ENCODE results near the gene MGAT2. TPM values are rescaled to one million over a fixed set of nuclear protein-coding genes. Genes with fewer than 3 reads are reported as not detected.
"Not testable (repeated sequence)": the region's sequence is repeated elsewhere in the genome, so short reads cannot be mapped to it uniquely, and the experiment has no call there.

MGAT2 gene
- polyA plus RNA-seq, 3 donors = 8.9 to 38.0 (median 36.3) TPM

- no CpG with 5 or more reads among the region's 6 CpGs for WGBS (ENCODE audit: insufficient coverage)
- Histone ChIP-seq H3K9ac (ENCODE audit: insufficient read depth, low read length, poor library complexity, severe bottlenecking) (no peak overlapping the region), H3K4me1 (ENCODE audit: control insufficient read depth in 1 of 2, insufficient read depth in 2 of 2, low read length in 2 of 2) (peaks cover 16 to 21% of the 10 kb centered on the region in 2 donors), H3K79me2 (ENCODE audit: insufficient read depth, low read length) (peaks cover 71% of the 10 kb centered on the region), H2AFZ (ENCODE audit: insufficient read depth, low read depth, low read length, poor library complexity, severe bottlenecking) (no peak overlapping the region), H3K4me3 (replicated peaks in 1 of 3; ENCODE audit: low read depth in 2 of 3, low read length in 3 of 3) (no peak overlapping the region), H4K20me1 (ENCODE audit: insufficient read depth, low read length) (peaks cover 60% of the 10 kb centered on the region), H3K27ac (ENCODE audit: low read depth in 1 of 2, low read length in 2 of 2) (no peak overlapping the region), H3K27me3 (ENCODE audit: control insufficient read depth in 2 of 2, insufficient read depth in 2 of 2, low read length in 2 of 2) (no peaks in the 10 kb centered on the region), H3K9me3 (replicated peaks in 1 of 2; ENCODE audit: control insufficient read depth in 1 of 2, insufficient read depth in 1 of 2, low read length in 2 of 2) (no peaks in the 10 kb centered on the region), H3K4me2 (replicated peaks; ENCODE audit: extremely low read depth, low read length, poor library complexity, severe bottlenecking) (no peak overlapping the region), H3K36me3 (replicated peaks in 1 of 2; ENCODE audit: control insufficient read depth in 1 of 2, insufficient read depth in 2 of 2, low read length in 2 of 2) (peaks cover 20 to 35% of the 10 kb centered on the region in 2 donors)
- TF ChIP-seq, protein P1, sequence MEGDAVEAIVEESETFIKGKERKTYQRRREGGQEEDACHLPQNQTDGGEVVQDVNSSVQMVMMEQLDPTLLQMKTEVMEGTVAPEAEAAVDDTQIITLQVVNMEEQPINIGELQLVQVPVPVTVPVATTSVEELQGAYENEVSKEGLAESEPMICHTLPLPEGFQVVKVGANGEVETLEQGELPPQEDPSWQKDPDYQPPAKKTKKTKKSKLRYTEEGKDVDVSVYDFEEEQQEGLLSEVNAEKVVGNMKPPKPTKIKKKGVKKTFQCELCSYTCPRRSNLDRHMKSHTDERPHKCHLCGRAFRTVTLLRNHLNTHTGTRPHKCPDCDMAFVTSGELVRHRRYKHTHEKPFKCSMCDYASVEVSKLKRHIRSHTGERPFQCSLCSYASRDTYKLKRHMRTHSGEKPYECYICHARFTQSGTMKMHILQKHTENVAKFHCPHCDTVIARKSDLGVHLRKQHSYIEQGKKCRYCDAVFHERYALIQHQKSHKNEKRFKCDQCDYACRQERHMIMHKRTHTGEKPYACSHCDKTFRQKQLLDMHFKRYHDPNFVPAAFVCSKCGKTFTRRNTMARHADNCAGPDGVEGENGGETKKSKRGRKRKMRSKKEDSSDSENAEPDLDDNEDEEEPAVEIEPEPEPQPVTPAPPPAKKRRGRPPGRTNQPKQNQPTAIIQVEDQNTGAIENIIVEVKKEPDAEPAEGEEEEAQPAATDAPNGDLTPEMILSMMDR (IDR thresholded peaks at IDR 0.05) = no peak
- no peak for DNase-seq
- Mint-ChIP-seq H3K4me1 (peaks cover 45% of the 10 kb centered on the region), H3K27me3 (ENCODE audit: low read depth in 3 of 3) (peaks cover 0 to 3% (median 0%) of the 10 kb centered on the region in 3 donors), H3K36me3 (peaks cover 29 to 41% of the 10 kb centered on the region in 2 donors), H3K9me3 (no peaks in the 10 kb centered on the region), H3K4me3 (no peak overlapping the region), H3K27ac (peak overlapping the region in 1 of 7 donors; percentile 69)
- intact Hi-C loops (cut with micrococcal nuclease) = loop anchor here in 1 of 2 donors (2.0 kb wide), 1 partner anchor 15 kb away; the partner anchor contains the start of gene LRR1
These were observed 37.0 kb upstream of the MGAT2 start for GRCh38 chr14:49583629-49584028.

GRCh38 chr14:49584058-49584457 lies 36.5 kb upstream of the MGAT2 start:
- Mint-ChIP-seq H3K9me3 (no peaks in the 10 kb centered on the region), H3K27me3 (ENCODE audit: low read depth in 3 of 3) (peaks cover 0 to 3% (median 2%) of the 10 kb centered on the region in 3 donors), H3K4me1 (peaks cover 45% of the 10 kb centered on the region), H3K27ac (peak overlapping the region in 3 of 7 donors; percentile 20 to 69 (median 54)), H3K4me3 (no peak overlapping the region), H3K36me3 (peaks cover 29 to 41% of the 10 kb centered on the region in 2 donors)
- H2AFZ ChIP-seq (ENCODE audit: insufficient read depth, low read depth, low read length, poor library complexity, severe bottlenecking) = no peak overlapping the region
- H3K36me3 ChIP-seq (replicated peaks in 1 of 2; ENCODE audit: control insufficient read depth in 1 of 2, insufficient read depth in 2 of 2, low read length in 2 of 2) = peaks cover 20 to 35% of the 10 kb centered on the region in 2 donors
- H3K27ac ChIP-seq (ENCODE audit: low read depth in 1 of 2, low read length in 2 of 2) = no peak overlapping the region
- no peak for DNase-seq
- no peak overlapping the region for H3K9ac ChIP-seq (ENCODE audit: insufficient read depth, low read length, poor library complexity, severe bottlenecking)
- H3K9me3 ChIP-seq (replicated peaks in 1 of 2; ENCODE audit: control insufficient read depth in 1 of 2, insufficient read depth in 1 of 2, low read length in 2 of 2) = no peaks in the 10 kb centered on the region
- H4K20me1 ChIP-seq (ENCODE audit: insufficient read depth, low read length) = peaks cover 56% of the 10 kb centered on the region
- WGBS (ENCODE audit: insufficient coverage) = 97% methylated on average over 6 of the region's 11 CpGs
- H3K4me3 ChIP-seq (replicated peaks in 1 of 3; ENCODE audit: low read depth in 2 of 3, low read length in 3 of 3) = no peak overlapping the region
- peaks cover 68% of the 10 kb centered on the region for H3K79me2 ChIP-seq (ENCODE audit: insufficient read depth, low read length)
- H3K4me1 ChIP-seq (ENCODE audit: control insufficient read depth in 1 of 2, insufficient read depth in 2 of 2, low read length in 2 of 2) = peaks cover 16 to 21% of the 10 kb centered on the region in 2 donors
- no peak overlapping the region for H3K4me2 ChIP-seq (replicated peaks; ENCODE audit: extremely low read depth, low read length, poor library complexity, severe bottlenecking)
- intact Hi-C loops (cut with micrococcal nuclease) = loop anchor here in 1 of 2 donors (2.0 kb wide), 1 partner anchor 15 kb away; the partner anchor contains the start of gene LRR1
- no peaks in the 10 kb centered on the region for H3K27me3 ChIP-seq (ENCODE audit: control insufficient read depth in 2 of 2, insufficient read depth in 2 of 2, low read length in 2 of 2)
- TF ChIP-seq, protein P1 (IDR thresholded peaks at IDR 0.05) = no peak

DNA sequence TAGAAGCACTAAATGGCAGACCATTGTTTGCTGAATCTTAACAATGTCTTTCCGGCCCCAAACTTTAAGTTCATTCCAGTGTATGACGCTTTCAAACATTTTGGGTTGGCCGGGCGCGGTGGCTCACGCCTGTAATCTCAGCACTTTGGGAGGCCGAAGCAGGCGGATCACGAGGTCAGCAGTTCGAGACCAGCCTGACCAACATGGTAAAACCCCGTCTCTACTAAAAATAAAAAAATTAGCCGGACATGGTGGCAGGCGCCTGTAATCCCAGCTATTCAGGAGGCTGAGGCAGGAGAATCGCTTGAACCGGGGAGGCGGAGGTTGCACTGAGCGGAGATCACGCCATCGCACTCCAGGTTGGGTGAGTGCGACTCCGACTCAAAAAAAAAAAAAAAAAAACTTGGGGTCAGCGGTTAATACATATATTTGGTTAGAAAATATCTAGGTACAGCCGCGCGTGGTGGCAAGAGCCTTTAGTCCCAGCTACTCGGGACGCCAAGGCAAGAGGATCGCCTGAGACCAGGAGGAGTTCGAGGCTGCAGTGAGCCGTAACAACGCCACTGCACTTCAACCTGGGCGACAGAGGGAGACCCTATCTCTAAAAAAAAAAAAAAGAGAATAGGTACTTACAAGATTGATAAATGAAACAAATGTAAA lies 35.5 kb upstream of the MGAT2 start:
- peak overlapping the region; percentile 91 for H3K4me2 ChIP-seq (replicated peaks; ENCODE audit: extremely low read depth, low read length, poor library complexity, severe bottlenecking)
- 29% methylated on average over 19 of the region's 32 CpGs for WGBS (ENCODE audit: insufficient coverage)
- peak overlapping the region; percentile 90 for H3K9ac ChIP-seq (ENCODE audit: insufficient read depth, low read length, poor library complexity, severe bottlenecking)
- peaks cover 16 to 21% of the 10 kb centered on the region in 2 donors for H3K4me1 ChIP-seq (ENCODE audit: control insufficient read depth in 1 of 2, insufficient read depth in 2 of 2, low read length in 2 of 2)
- H3K79me2 ChIP-seq (ENCODE audit: insufficient read depth, low read length) = peaks cover 58% of the 10 kb centered on the region
- H3K27me3 ChIP-seq (ENCODE audit: control insufficient read depth in 2 of 2, insufficient read depth in 2 of 2, low read length in 2 of 2); H3K9me3 Mint-ChIP-seq; H3K27me3 Mint-ChIP-seq (ENCODE audit: low read depth in 3 of 3); H3K9me3 ChIP-seq (replicated peaks in 1 of 2; ENCODE audit: control insufficient read depth in 1 of 2, insufficient read depth in 1 of 2, low read length in 2 of 2): not testable (repeated sequence)
- intact Hi-C loops (cut with micrococcal nuclease) = loop anchor here (2.0 to 5.0 kb wide), 3 partner anchors 14 to 182 kb away; partner anchors contain the start of genes MGAT2 (in 2 of the 2), RPL36AL (in 2 of the 2), KLHDC2 (in 1 of the 2) and LRR1 (in 1 of the 2)
- peak overlapping the region; percentile 75 for H2AFZ ChIP-seq (ENCODE audit: insufficient read depth, low read depth, low read length, poor library complexity, severe bottlenecking)
- peak in 1 of 3 donors; percentile 7 for DNase-seq
- peak overlapping the region; percentile 42 to 95 for H3K27ac ChIP-seq (ENCODE audit: low read depth in 1 of 2, low read length in 2 of 2)
- peaks cover 20 to 35% of the 10 kb centered on the region in 2 donors for H3K36me3 ChIP-seq (replicated peaks in 1 of 2; ENCODE audit: control insufficient read depth in 1 of 2, insufficient read depth in 2 of 2, low read length in 2 of 2)
- H3K27ac Mint-ChIP-seq = peak overlapping the region; percentile 96 to 99 (median 98)
- peaks cover 39% of the 10 kb centered on the region for H3K4me1 Mint-ChIP-seq
- H3K4me3 ChIP-seq (replicated peaks in 1 of 3; ENCODE audit: low read depth in 2 of 3, low read length in 3 of 3) = peak overlapping the region; percentile 65 to 97 (median 87)
- H4K20me1 ChIP-seq (ENCODE audit: insufficient read depth, low read length) = peaks cover 45% of the 10 kb centered on the region
- peaks cover 25 to 39% of the 10 kb centered on the region in 2 donors for H3K36me3 Mint-ChIP-seq
- peak overlapping the region; percentile 97 to 100 for H3K4me3 Mint-ChIP-seq
